ENCODE results near the gene TTLL8.
A peak's percentile ranks its signal among the peaks of the same experiment; 100 is the strongest.

TTLL8 gene

DNA sequence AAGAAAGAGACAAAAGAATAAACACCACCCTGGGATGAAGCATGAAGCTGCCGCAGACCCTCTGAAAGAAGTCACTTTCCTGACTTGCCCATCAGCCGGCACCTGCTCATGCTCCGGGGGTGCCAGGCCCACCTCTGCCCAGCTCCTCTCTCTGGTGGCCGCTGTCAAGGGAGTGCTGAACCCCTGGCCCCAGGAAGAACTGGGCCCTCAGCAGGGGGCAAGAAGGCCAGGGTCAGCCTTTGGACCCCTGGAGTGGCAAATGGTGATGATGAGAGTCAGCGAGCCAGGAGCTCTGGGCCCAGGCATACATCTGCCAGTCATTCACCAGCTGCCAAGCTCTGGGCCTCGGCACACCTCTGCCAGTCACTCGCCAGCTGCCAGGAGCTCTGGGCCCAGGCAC, 17.4 kb downstream of the TTLL8 start:
- no peak for DNase-seq

DNA sequence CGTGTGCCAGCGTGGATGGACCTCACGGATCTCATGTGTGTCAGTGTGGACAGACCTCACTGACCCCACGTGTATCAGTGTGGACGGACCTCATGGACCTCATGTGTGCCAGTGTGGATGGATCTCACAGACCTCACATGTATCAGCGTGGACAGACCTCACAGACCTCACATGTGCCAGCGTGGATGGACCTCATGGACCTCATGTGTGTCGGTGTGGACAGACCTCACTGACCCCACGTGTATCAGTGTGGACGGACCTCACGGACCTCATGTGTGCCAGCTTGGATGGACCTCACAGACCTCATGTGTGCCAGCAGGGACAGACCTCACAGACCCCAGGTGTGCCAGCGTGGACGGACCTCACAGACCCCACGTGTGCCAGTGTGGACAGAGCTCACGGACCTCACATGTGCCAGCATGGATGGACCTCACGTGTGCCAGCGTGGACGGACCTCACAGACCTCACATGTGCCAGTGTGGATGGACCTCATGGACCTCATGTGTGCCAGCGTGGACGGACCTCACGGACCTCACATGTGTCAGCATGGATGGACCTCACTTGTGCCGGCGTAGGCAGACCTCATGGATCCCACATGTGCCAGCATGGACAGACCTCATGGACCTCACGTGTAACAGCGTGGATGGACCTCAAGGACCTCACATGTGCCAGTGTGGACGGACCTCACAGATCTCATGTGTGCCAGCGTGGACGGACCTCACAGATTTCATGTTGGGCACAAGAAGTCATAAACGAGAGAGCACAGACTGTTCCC, 18.2 kb downstream of the TTLL8 start:
- no peak for DNase-seq

DNA sequence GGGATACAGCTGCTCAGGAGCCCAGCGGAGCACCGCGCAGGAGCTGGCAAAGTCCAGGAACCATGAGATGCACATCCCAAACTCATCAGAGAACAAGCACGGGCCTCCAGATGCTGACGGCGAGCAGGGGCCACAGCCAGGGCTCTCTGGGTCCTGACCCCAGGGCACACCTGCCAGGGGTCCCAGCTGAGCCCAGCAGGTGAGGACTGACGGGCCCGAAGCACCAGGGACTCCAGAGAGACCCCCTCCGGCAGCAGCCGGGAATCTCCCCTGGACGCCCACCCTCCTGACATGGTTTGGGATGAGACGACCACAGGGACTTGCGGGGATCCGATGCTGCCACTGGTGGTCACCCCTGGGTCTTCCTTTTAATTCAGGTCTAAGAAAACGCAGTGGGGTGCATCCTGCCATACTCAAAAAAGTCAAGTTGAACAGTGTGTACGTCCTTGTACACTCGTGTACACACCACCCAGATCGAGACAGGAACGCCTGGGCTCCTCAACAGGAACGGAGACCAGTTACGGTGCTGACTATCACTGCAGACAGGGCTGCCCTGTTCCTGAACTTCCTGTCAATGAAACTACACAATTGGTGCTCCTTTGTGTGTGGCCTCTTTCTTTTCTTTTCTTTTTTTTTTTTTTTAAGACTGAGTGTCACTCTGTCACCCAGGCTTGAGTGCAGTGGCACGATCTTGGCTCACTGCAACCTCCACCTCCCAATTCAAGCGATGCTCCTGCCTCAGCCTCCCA, 21.9 kb downstream of the TTLL8 start:
- no peak for DNase-seq

DNA sequence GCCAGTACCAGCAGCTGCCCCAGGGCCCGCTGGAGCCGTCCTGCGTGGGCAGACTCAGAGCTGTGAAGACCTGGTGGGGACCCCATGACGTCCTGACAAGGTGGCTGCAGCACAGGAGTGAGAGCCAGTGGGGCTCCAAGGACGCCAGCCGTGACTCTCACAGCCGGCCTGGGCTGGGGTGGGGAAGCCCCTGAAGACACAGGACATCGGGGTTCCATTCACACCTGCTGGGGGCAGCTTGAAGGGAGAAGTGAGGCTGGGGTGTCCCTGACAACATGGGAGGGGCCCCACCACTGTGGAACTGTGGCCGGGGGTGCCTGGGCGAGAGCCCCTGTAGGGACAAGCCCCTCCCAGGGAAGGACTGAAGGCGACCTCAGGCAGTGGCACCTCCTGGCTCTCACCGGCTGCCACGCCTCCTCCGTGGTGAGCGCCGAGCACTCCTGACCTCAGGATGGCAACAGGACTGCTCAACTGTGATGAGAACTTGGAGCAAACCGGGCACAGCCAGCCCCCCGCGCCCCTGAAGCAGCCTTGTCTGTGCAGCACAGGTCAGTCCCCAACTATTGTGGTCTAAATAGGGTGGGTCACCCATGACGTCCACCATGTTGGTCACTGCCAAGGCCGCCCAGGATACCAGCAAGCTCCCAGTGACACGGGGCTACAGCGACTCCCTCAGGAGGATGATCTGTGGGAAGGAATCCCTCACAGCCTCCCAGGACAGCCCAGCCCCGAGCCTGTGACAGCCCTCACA, 22.8 kb downstream of the TTLL8 start:
- DNase-seq = no peak

DNA sequence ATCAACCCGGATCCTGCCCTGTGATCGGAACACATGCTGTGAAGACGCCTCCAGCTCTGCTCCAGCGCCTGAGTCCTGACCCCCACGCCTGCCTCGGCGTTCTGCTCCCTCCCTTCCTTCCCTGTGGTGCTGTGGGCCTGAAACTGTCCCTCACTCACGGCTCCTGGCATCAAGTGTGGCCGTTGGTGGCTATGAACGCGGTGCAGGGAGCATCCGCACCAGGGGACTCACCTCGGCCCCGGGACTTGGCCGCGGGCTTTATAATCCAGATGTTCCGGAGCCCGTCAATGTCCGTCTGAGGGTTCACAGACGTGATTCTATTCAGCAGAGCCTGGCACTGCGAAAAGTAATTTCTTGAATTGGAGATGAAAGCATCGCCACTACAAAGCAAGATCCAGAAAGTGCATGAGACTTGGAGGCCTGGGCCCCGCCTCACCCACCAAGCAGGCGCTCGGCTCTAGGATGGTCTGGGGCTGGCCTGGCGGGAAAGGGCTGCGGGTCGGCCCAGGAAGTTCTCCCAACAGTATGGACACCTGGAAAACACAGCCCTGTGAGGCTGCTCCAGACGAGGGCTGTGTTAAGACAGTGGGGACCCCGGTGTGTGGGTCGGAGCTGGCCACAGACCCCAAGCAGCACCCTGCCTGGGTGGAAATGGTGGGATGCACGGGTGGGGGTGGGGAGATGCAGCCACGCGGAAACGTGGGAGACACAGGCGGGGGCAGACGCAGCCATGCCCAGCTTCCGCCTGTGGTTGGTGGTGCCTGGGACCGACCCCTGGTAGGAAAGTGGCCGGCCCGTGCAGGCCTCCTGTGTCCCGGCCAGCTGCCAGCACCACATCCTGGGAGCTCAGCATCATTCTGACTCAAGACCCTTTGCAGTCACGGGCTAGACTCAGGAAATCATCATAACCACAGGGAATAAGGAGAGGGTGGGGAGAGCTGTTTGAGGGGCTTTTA, 23.7 kb downstream of the TTLL8 start:
- no peak for DNase-seq

DNA sequence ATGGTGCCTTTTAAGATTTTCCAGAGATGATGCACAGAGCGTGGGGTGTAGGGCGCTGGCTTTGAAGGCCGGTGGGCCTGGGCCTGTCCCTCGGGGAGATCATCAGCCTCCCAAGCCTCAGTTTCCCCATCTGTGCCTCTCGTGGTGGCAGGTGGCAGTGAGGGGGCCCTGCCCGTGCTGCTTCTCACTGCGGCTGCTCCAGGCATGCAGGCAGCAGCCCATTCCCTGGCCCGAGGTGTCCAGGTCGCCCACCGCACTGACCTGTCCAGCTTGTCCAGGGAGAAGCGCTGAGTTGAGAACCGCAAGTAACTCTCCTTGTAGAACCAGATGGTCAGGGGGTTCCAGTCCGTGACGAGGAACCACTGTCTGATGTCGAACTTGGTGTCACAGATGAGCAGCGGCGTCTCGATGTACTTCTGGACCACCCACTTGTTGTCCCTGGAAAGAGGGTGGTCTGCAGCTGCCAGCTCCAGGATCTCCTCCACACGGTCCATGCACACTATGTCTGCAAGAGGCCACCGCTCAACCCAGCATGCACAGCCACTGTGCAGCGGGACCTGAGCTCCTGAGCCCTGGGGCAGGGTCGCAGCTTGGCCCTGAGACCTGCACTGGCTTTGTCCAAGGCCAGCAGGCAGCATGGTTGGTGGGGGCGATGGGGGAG, 25.0 kb downstream of the TTLL8 start:
- no peak for DNase-seq

DNA sequence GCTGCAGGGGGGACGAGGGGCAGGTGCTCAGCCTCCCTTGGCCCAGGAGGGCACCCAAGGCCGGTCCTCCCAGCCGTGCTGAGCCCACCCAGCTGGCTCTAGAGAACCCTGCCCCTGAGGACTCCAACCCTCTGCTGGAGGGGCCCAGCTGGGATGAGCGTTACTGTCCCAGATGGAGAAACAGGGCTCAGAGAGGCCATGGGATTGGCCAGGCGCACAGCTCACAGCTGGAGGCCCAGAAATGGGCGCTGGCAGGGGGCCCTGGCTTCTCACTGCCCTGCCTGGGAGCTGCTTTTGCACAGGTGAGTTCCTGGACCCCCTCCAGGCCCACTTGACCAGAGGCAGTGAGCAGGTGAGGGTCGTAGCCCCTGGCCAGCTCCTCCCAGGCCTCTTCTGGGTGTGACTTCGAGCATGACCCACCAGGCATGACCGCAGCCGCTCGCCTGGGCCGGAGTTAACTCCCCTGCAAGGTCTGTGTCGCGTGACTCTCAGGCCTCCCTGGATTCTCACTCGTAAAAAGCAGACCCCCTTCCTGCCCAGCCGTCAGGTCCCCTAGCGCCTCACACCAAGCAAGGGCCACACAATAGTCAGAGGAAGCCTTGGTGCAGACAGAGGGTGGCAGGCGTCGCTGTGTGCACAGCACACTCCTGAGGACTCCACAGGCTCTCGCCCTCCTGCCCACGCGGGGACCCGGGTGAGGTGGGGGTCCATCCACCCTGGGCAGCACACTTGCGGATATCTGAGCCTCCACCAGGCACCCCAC, 25.8 kb downstream of the TTLL8 start:
- no peak for DNase-seq

DNA sequence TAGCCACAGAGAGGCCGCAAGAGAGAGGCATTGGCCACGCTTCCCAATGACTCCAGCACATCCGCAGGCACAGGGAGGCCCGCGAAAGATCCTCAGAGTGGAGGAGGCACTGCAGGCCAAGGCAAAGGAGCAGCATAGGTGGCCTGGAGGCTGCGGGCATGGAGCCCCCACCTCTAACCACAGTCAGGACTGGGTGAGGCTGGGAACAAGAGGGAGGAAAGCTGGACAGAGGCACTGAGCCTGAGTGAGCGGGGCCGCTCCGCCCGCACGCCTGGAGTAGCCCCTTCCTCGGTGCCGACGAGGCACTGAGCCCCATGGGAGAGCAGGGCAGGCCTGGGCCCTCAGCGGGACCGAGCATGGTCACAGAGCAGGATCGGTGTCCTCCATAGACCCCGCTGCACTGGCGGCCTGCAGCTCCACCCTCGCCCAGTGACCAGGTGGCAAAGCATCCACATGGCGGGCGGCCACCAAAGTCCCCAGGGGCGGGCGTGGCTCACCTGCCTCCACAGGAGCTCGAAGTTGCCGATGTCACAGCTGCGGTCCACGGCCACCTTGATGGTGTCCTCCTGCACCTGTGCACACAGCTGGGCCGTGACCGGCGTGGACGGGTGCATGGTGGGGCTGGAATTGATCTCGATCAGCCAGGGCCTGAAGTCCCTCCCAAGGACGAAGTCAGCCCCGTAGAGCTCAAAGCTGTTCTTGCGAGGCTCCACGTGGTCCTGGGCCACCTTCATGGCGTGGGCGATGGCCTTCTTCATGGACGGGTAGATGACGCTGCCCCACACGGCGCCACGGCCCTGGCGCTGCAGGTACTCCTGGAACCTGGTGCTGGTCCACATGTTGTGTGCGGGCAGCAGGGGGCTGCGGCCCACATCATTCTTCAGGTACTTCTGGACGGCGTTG, 26.7 kb downstream of the TTLL8 start:
- DNase-seq = no peak

DNA sequence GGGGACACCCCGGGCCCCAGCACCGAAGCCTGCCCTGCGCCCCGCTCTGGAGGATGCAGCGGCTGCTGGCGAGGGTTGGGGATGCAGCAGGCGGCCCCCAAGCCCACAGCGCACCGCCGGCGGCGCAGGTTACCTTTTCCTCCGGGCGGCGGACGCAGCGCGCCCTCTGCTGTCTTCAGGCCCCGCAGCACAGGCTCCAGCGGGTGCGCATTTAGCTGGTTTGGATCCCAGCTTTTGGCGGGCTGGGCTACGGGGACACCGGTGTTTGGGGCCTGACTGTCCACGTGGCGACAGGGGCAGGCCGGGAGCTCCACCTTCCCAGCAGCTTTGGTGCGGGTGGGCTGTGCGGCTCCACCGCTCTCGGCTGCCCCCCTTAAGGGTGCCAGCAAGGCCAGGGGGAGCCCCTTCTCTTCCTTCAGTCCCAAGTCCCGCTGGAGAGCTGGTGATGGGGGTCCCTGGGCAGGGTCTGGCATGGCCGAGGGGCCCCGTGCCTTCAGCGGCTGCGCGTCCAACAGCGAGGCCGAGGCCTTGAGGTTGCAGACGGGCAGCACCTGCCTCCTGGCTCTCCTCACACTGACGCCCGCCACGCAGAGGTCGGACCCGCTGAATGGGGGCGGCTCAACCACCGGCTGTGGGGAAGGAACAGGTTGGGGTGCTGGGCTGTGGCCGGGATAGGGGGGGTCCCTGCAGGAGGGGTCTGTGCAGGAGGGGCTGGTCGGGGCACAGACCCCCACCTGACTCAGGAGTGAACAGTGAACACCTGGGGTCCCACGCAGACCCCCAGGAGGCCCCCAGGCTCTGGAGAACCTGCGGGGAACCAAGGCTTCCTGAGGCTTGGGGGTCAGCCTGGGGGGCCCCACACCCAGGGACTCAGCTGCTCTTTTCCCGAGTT, 27.6 kb downstream of the TTLL8 start:
- DNase-seq = peak; percentile 69

DNA sequence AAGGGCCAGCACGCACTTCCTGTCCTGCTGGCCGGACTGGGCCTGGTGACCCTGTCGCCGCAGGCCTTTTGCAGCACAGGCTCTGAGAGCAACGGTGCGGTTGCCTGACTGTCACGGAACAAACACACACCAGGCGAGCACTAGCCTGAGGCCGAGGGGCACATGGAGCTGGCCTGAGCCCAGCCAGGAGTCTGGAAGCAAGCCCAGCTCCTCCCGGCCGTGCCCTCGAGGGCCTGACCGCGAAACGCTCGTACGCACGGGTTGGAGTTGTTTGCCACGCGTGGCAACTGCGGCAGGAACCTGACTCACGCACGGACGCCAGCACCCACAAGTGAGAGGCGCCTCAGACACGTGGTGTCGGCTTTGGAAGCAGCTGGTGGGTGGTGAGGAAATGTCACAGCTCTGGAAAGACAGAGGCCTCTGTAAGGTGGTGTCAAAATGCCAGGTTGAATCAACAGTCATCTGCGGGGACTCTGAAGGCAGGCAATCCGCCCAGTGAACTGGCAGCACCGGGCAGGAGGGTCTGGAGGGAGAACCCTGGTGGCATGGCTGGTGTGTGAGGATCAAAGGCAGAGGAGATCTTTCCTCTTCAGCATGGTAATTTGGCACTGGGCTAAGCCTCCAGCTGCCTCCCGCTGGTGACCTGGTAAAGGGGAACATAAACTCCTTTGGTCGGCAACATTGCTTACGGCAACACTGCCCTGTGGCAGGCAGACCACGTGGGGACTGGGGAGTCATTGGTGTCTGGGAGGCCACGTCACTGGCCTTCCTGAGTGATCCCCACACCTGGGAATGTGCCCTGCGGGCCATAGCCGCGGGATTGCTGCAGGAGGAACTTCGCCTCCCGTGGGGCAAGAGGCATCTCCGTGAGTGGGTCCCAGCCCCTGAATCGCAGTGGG, 30.2 kb downstream of the TTLL8 start:
- no peak for DNase-seq

DNA sequence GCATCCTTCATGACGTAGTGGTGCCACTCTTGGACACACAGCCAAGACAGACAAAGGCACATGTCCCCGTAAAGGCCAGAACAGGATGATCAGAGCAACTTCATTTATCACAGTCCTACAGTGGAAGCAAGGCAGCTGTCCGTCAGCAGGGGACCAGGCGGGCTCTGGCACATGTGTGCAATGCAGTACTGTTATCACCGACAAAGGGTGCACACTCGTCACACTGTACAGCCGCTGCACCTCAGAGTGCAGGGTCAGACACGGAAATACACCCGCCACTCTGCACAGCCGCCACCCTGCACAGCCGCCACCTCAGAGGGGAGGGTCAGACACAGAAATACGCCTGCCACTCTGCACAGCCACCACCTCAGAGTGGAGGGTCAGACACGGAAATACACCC, 32.1 kb downstream of the TTLL8 start:
- DNase-seq = no peak

DNA sequence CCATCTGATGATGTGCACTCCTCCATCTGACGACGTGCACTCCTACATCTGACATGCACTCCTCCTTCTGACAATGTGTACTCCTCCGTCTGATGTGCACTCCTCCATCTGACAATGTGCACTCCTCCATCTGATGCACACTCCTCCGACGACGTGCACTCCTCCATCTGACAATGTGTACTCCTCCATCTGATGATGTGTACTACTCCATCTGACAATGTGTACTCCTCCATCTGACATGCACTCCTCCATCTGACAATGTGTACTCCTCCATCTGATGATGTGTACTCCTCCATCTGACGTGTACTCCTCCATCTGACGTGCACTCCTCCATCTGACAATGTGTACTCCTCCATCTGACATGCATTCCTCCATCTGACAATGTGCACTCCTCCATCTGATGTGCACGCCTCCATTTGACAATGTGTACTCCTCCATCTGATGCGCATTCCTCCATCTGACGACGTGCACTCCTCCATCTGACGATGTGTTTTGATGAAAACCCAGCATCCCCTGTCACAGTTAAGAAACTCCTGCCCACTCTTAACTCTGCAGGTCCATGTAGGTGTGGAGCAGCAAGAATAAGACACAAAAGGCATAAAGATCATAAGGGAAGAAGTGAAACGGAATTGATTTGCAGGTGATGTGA, 35.8 kb downstream of the TTLL8 start:
- DNase-seq = no peak

DNA sequence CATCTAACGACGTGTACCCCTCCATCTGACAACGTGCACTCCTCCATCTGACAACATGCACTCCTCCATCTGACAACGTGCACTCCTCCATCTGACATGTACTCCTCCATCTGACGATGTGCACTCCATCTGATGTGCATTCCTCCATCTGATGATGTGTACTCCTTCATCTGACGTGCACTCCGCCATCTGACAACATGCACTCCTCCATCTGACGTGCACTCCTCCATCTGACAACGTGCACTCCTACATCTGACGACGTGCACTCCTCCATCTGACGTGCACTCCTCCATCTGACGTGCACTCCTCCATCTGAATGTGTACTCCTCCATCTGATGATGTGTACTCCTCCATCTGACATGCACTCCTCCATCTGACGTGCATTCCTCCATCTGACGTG, 37.5 kb downstream of the TTLL8 start:
- no peak for DNase-seq

DNA sequence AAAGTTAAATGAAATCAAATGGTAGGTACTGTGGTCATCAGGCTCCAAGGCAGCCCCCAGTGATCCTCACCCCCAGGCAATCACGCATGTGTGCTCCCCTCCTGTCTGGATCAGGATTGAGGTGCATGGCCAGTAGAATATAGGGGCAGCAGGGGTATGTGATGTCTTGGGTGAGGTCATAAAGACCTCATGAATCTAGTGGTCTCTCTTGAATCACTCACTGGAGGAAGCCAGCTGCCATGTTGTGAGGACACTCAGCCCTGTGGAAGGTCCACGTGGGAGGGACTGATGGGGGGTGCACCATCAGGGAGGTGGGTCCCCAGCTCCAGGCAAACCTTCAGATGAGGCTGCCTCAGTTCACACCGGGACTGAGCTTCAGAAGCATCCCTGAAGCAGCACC, 38.8 kb downstream of the TTLL8 start:
- DNase-seq = no peak

DNA sequence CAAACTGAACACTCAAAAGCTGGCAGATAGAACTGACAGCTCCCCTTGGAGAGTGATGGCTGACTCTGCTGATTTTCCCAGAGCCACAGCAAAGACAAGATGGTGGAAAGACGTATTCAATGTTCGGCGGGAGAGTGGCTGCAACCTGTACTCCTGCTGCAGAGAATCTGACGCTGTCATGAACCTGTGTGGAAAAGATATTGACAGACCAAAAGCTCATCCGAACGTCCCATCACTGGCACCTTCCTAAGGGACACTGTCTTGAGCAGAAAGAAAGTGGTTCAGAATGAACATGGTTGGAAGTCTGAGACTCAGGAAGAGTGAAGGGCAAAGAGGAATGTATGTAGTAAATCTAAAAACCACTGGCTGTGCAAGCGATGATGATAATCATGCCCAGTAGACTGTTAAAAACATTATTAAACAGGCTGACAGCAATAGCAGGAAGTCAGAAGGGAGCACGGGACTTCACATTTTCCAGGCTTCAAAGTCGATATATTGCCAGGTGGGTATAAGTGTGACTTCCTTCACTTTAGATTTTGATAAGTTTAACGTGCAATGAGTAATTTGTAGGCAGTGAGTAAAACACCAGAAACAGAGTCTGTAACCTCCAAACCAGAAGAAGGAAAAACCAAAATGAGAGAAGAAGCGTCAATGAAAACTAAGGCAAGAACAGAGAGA, 39.4 kb downstream of the TTLL8 start:
- no peak for DNase-seq

DNA sequence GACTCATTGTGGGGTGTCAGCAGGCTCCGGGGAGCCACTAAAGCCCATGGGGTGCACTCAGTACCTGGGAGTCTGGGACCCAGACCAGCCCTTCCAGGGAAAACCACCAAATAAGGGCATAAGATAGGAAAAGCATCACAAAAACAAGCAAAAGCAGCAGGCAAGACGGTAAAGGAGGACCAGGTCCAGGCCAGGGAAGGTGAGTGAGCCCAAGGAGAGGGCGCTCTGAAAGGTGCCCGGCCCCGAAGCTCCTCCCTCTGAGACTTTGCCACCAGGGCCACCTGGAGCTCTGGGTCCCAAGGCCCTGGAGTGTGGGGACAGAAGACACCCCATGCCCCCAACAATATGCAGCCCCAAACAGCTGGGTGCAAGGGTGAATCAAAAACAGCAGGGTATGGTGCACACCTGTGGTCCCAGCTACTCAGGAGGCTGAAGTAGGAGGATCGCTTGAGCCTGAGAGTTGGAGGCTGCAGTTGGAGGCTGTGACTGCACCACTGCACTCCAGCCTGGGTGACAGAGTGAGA, 40.3 kb downstream of the TTLL8 start:
- no peak for DNase-seq
